Upper lobe of right lung (tissue), 1 donor: ENCODE data around the gene CASP9. TPM values are rescaled to one million over a fixed set of nuclear protein-coding genes. Genes with fewer than 3 reads are reported as not detected.

Experiments used
- ATAC-seq: fragments of 200-7000 bp; cut with Tn5 transposase; one replicate; pipeline ENCODE4 v1.9.1; 2020; ENCODE audit warnings: mild to moderate bottlenecking, moderate library complexity
- DNase-seq: peaks from one replicate; pipeline ENCODE4 v3.0.0-alpha.2; 2020
- H3K27ac ChIP-seq: fragments of 200-600 bp; one replicate; pipeline ENCODE4 v1.8.0; 2022
- H3K27me3 ChIP-seq: fragments of 200-600 bp; one replicate; pipeline ENCODE4 v1.8.0; 2022; ENCODE audit warnings: mild to moderate bottlenecking
- H3K36me3 ChIP-seq: fragments of 200-600 bp; one replicate; pipeline ENCODE4 v1.8.0; 2022
- H3K4me1 ChIP-seq: fragments of 200-600 bp; one replicate; pipeline ENCODE4 v1.8.0; 2022
- H3K4me3 ChIP-seq: fragments of 200-600 bp; one replicate; pipeline ENCODE4 v1.8.0; 2022; ENCODE audit warnings: mild to moderate bottlenecking
- H3K9me3 ChIP-seq: fragments of 200-600 bp; one replicate; pipeline ENCODE4 v1.8.0; 2022
- intact Hi-C: fragments of 100-400 bp; cut with DNase I; formaldehyde crosslinking; loops from one replicate; pipeline ENCODE4 v1.11.0; 2022
- total RNA-seq: library from RNA; stranded (reverse); fragmentation: NEBNext Ultra II Directional; extraction: Animal tissue kit (Norgen Biotek cat#: 25700); gene quantifications from one replicate; pipeline ENCODE4 v1.2.1, GENCODE V29; 2021
- TF ChIP-seq, protein P1 (sequence below): fragments of 200-600 bp; IDR thresholded peaks from one replicate; pipeline ENCODE4 v1.8.0; 2022; ENCODE audit warnings: antibody characterized with exemption
- donor health status: DM: no; HTN: yes; CAD: no; lungs with severe emphysema.

Gene CASP9
- total RNA-seq, 1 donor from 2014 or later = 11.7 TPM

GRCh38 chr1:15543589-15544568 lies 19.9 kb upstream of the CASP9 start:
- H3K27me3 ChIP-seq = no peaks in the 10 kb centered on the region
- no peaks in the 10 kb centered on the region for H3K4me1 ChIP-seq
- ATAC-seq (no peak), DNase-seq (no peak)
- TF ChIP-seq, protein P1, sequence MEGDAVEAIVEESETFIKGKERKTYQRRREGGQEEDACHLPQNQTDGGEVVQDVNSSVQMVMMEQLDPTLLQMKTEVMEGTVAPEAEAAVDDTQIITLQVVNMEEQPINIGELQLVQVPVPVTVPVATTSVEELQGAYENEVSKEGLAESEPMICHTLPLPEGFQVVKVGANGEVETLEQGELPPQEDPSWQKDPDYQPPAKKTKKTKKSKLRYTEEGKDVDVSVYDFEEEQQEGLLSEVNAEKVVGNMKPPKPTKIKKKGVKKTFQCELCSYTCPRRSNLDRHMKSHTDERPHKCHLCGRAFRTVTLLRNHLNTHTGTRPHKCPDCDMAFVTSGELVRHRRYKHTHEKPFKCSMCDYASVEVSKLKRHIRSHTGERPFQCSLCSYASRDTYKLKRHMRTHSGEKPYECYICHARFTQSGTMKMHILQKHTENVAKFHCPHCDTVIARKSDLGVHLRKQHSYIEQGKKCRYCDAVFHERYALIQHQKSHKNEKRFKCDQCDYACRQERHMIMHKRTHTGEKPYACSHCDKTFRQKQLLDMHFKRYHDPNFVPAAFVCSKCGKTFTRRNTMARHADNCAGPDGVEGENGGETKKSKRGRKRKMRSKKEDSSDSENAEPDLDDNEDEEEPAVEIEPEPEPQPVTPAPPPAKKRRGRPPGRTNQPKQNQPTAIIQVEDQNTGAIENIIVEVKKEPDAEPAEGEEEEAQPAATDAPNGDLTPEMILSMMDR = no peak
- no peak overlapping the region for H3K4me3 ChIP-seq
- intact Hi-C loops = no loop called here
- no peak overlapping the region for H3K27ac ChIP-seq
- H3K36me3 ChIP-seq = peaks cover 95% of the 10 kb centered on the region
- H3K9me3 ChIP-seq = no peaks in the 10 kb centered on the region

DNA sequence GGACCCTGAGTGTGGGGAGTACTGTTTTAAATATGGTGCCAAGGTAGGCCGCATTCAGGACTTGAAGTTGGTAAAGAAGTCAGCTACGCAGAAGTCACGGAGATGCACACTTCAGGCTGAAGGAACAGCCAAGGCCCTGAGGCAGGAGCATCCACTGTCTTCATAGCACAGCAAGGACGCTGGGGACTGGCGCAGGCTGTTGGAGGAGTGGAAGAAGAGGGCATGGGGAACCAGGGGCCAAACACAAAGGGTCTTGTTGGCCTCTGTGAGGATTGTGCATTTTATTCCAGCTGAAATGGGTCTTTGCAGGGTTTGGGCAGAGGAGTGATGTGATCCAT lies 19.2 kb upstream of the CASP9 start:
- intact Hi-C loops = no loop called here
- TF ChIP-seq, protein P1 = no peak
- no peaks in the 10 kb centered on the region for H3K27me3 ChIP-seq
- peak; percentile 30 for DNase-seq
- no peaks in the 10 kb centered on the region for H3K9me3 ChIP-seq
- H3K4me3 ChIP-seq = no peak overlapping the region
- peaks cover 97% of the 10 kb centered on the region for H3K36me3 ChIP-seq
- no peaks in the 10 kb centered on the region for H3K4me1 ChIP-seq
- no peak overlapping the region for H3K27ac ChIP-seq
- ATAC-seq = no peak

DNA sequence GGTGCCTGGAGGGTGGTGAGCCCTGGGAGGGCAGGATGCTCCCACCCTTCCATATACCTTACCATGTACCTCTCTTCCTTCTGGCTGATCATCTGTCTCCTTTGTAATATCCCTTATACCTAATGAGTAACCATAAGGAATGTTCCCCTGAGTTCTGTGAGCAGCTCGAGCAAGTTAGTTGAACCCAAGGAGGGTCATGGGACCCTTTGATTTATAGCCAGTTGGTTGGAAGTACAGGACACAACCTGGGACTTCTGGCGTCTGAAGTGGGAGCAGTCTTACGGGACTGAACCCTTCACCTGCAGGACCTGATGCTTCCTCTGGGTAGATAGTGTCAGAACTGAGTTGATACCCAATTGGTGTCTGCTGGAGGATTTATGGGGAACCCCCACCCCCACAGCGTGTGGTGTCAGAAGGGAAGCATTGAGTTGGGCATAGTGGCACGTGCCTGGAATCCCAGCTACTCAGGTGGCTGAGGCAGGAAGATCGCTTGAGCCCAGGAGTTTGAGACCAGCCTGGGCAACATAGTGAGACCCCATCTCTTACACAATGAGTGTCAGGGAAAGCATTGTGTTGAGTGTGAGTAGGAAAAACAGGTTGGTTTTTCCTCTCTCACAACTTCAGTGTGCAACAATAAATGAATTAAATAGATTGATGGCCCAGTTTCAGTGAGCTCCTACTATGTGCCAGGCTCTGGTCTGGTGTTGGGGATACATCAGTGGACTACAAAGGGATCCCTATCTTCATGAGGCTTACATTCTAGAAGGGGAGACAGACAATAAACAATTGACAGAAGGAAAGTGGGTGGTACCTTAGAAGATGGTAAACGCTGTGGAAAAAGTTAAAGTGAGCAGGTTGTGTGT lies 18.6 kb upstream of the CASP9 start:
- Histone ChIP-seq H3K27me3 (no peaks in the 10 kb centered on the region), H3K36me3 (peaks cover 97% of the 10 kb centered on the region), H3K27ac (no peak overlapping the region), H3K4me3 (no peak overlapping the region), H3K4me1 (no peaks in the 10 kb centered on the region), H3K9me3 (no peaks in the 10 kb centered on the region)
- ATAC-seq (no peak), DNase-seq (peak; percentile 26)
- TF ChIP-seq, protein P1 = no peak
- intact Hi-C loops = no loop called here

DNA sequence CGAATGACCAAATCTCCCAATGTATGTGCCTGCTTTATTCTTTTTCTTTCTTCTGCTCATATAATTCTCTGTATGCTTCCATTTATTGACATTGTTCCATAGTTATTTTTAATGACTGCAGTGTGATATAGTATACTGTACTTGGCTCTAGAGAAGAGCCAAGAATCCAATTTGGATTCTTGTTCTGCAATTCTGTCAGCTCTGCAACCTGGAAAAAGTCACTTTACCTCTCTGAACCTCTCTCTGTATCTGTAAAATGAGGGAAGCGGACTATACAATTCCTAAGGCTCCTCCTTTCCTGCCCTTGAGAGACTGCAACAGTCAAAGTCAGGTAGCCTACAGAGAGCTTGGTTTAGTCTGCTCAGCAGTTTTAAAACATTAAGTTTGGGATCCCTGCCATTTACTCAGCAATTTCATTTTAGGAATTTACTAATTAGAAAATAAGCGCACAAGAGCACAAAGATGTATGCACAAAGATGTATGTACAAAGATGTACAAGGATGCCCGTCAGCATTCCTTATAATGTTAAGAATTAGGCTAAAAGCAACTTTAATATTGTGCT lies 17.3 kb upstream of the CASP9 start:
- no peaks in the 10 kb centered on the region for H3K9me3 ChIP-seq
- H3K4me1 ChIP-seq = no peaks in the 10 kb centered on the region
- no peak overlapping the region for H3K27ac ChIP-seq
- peaks cover 97% of the 10 kb centered on the region for H3K36me3 ChIP-seq
- H3K27me3 ChIP-seq = no peaks in the 10 kb centered on the region
- DNase-seq (no peak), ATAC-seq (no peak)
- TF ChIP-seq, protein P1 = no peak
- no peak overlapping the region for H3K4me3 ChIP-seq
- intact Hi-C loops = no loop called here

- no peaks in the 10 kb centered on the region for H3K4me1 ChIP-seq
- ATAC-seq (no peak), DNase-seq (no peak)
- no peak overlapping the region for H3K4me3 ChIP-seq
- peaks cover 97% of the 10 kb centered on the region for H3K36me3 ChIP-seq
- H3K9me3 ChIP-seq = no peaks in the 10 kb centered on the region
- TF ChIP-seq, protein P1 = no peak
- no peak overlapping the region for H3K27ac ChIP-seq
- H3K27me3 ChIP-seq = no peaks in the 10 kb centered on the region
- intact Hi-C loops = no loop called here
These were observed 16.2 kb upstream of the CASP9 start for GRCh38 chr1:15540186-15540585.
